ENCODE results near the gene ACSS3.
"Not testable (repeated sequence)": the region's sequence is repeated elsewhere in the genome, so short reads cannot be mapped to it uniquely, and the experiment has no call there.

The ACSS3 gene

DNA sequence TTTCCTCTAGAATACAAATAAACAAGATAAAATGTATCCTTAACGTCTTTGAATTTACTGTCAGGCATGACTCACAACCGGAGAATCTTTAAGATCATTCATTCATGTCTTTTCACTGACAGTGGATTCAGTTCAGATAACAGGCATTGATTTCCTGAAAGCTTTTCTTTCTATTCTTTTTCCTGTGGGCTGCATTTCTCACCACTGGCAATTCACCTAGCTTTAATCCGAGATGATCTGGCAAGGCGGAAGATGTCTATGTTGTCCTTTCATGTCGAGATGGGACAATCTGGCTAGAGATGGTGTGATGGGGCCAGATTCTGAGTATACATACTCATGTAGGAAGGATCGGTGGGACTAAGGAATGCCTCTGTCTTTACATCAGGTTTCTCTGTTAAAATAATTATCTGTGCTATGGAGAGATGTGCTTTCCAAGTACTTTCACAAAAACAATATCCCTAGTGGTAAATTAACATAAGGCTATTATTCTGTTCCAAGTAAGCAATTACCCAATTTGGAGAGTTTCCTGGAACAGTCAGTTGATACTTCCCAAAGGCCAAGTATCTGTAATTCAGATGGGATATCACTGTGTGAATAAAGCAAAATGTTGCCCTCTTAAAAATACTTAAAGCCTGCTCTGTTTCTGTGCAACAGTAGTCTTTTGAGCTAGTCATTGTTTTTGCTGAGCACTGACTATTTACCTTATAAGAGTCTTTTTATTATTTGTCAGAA is 17.8 kb downstream of the ACSS3 start:
- no peak for DNase-seq

- no peak for DNase-seq
Observed at GRCh38 chr12:81105687-81106086, 27.8 kb downstream of the ACSS3 start.

GRCh38 chr12:81114226-81114625 is 36.3 kb downstream of the ACSS3 start:
- no peak for DNase-seq

- not testable (repeated sequence) for DNase-seq
Observed at GRCh38 chr12:81119069-81119468, 41.2 kb downstream of the ACSS3 start.

- DNase-seq: no peak
Observed at GRCh38 chr12:81120961-81121360, 43.1 kb downstream of the ACSS3 start.

DNA sequence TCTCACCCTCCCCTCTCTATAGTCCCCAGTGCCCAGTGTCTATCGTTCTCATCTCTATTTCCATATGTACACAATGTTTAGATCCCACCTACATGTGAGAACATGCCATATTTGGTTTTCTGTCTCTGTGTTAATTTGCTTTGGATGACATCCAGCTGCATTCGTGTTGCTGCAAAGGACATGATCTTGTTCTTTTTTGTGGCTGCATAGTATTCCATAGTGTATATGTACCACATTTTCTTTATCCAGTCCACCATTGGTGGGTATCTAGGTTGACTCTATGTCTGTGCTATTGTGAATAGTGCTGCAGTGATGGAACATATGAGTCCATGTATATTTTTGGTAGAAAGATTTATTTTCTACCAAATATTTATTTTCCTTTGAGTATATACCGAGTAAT is 45.7 kb downstream of the ACSS3 start:
- no peak for DNase-seq

- DNase-seq: no peak
Observed at GRCh38 chr12:81125691-81126090, 47.8 kb downstream of the ACSS3 start.

GRCh38 chr12:81128930-81129554 is 51.2 kb downstream of the ACSS3 start:
- DNase-seq: no peak

- DNase-seq: no peak
Observed at GRCh38 chr12:81136519-81136918, 58.6 kb downstream of the ACSS3 start.

GRCh38 chr12:81137801-81138200 is 59.9 kb downstream of the ACSS3 start:
- no peak for DNase-seq

GRCh38 chr12:81141217-81141616 is 63.3 kb downstream of the ACSS3 start:
- no peak for DNase-seq

- no peak for DNase-seq
Observed at GRCh38 chr12:81143057-81143456, 65.2 kb downstream of the ACSS3 start.

- no peak for DNase-seq
Observed at GRCh38 chr12:81146228-81147225, 68.6 kb downstream of the ACSS3 start.

- no peak for DNase-seq
Observed at GRCh38 chr12:81147292-81147919, 69.5 kb downstream of the ACSS3 start.

DNA sequence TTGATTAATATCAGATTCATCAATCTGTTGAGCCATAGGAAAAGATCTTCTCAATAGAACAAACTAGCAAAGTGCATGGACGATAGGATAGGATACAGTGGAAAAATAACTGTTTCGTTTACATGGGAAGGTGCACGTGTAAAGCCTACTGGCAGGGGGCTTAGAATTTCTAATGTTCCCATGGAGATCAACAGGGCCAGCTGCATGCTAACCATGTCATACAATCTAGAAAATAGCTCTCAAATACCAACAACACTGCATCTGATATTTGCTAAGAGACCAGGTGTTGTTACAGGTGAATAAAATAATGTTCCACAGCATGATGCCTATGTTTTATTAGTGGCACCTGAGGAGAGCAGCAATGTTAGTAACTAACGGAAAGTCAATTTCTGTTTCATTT is 72.5 kb downstream of the ACSS3 start:
- DNase-seq: no peak

GRCh38 chr12:81159856-81160255 is 82.0 kb downstream of the ACSS3 start:
- no peak for DNase-seq

GRCh38 chr12:81161680-81162079 is 83.8 kb downstream of the ACSS3 start:
- no peak for DNase-seq

GRCh38 chr12:81162391-81163136 is 84.7 kb downstream of the ACSS3 start:
- no peak for DNase-seq

DNA sequence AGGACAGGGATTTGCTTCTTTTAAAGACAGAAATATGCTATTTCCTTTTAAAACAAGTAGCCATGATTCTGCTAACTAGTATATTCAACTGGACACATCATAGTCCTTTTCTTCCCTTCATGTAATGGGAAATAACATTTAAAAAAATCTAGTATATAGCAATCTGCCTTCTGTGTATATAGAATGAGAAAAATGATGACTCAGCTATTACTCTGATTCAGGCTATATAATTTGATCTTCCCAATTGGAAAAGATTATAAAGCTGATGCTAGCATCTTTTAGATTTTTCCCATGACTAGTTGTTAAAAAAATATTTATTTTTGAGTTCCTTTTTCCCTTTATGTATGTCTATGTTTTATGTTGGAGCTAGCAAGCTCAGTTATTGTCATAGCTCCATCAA is 86.9 kb downstream of the ACSS3 start:
- no peak for DNase-seq

GRCh38 chr12:81166790-81167189 is 88.9 kb downstream of the ACSS3 start:
- DNase-seq: no peak

- no peak for DNase-seq
Observed at GRCh38 chr12:81167694-81168093, 89.8 kb downstream of the ACSS3 start.

GRCh38 chr12:81168445-81168844 is 90.6 kb downstream of the ACSS3 start:
- no peak for DNase-seq

Data from activated CD4-positive, alpha-beta T cell treated with anti-CD3 and anti-CD28 coated beads for 4 hours (primary cell).